HepG2 (cell line): ENCODE measurements around the gene UTP25. TPM values are rescaled to one million over a fixed set of nuclear protein-coding genes. Genes with fewer than 3 reads are reported as not detected.

Experiments used
- ATAC-seq: fragments of 200-7000 bp; cut with Tn5 transposase; 3 replicates; pipeline ENCODE4 v1.9.1; 2020; ENCODE audit warnings: mild to moderate bottlenecking, moderate library complexity
- BruUV-seq: library from RNA; stranded (reverse); fragments of 400-500 nt; replicated peaks from 2 replicates; lab custom pipeline; 2021; lab: Mats Ljungman, UMichigan
- CTCF ChIA-PET: fragments of 300-600 bp; formaldehyde crosslinking; extraction: SDS; loops from one replicate; lab custom pipeline; 2021; ENCODE audit warnings: low total read pairs, inconsistent platforms, low intra/inter-chr PET ratio; lab: Yijun Ruan, JAX
- POLR2A ChIA-PET: fragments of 350-600 bp; sonication (Branson Sonifier 250); formaldehyde crosslinking; loops from one replicate; lab custom pipeline; 2020; ENCODE audit warnings: antibody characterized with exemption, inconsistent platforms; lab: Yijun Ruan, JAX
- DNase-seq: peaks from one replicate; pipeline ENCODE4 v3.0.0-alpha.2; 2015; ENCODE audit warnings: low spot score
- FAIRE-seq: peaks from 3 replicates; lab custom pipeline; 2011; peaks lifted over from hg19 to GRCh38; lab: Jason Lieb, UNC
- H2AFZ ChIP-seq: one replicate; pipeline ENCODE4 v1.6.1; 2011; ENCODE audit warnings: low read length, inconsistent platforms
- H3K27ac ChIP-seq: fragments of 300-600 bp; 3 replicates; pipeline ENCODE4 v1.8.0; 2011; ENCODE audit warnings: mixed run types, mild to moderate bottlenecking, mixed read lengths, low read length, inconsistent platforms; ENCODE audit not compliant: insufficient read depth; ENCODE audit errors: extremely low read length
- H3K27me3 ChIP-seq, 2 experiments: fragments of 200-600 bp in 1 of 2; 2 replicates in 1 of 2; 3 replicates in 1 of 2; pipeline versions ENCODE4 v1.6.0 to v1.8.0; 2011; ENCODE audit warnings: low read length in 2 of 2, mild to moderate bottlenecking in 2 of 2, moderate library complexity in 2 of 2, inconsistent platforms in 1 of 2; ENCODE audit not compliant: insufficient read depth in 2 of 2, control insufficient read depth in 1 of 2
- H3K36me3 ChIP-seq, 2 experiments: fragments of 200-600 bp in 1 of 2; replicated peaks in 1 of 2; 2 replicates in 1 of 2; 3 replicates in 1 of 2; pipeline versions ENCODE4 v1.5.1 to v1.8.0; 2011; ENCODE audit warnings: low read length in 2 of 2, inconsistent platforms in 1 of 2; ENCODE audit not compliant: insufficient read depth in 2 of 2, control insufficient read depth in 1 of 2
- H3K4me1 ChIP-seq: 2 replicates; pipeline ENCODE4 v1.5.1; 2012; ENCODE audit warnings: low read length, inconsistent platforms; ENCODE audit not compliant: insufficient read depth
- H3K4me2 ChIP-seq: 2 replicates; pipeline ENCODE4 v1.6.0; 2011; ENCODE audit warnings: low read depth, low read length, inconsistent platforms
- H3K4me3 ChIP-seq, 3 experiments: fragments of 200-600 bp in 1 of 3; sonication (generic), shearing (Covaris generic) in 1 of 3; replicated peaks in 1 of 3; 2 replicates each; pipeline ENCODE4 v1.5.1; 2011 to 2016; ENCODE audit warnings: low read length in 3 of 3, inconsistent platforms in 2 of 3, low read depth in 2 of 3, mild to moderate bottlenecking in 2 of 3, control low read depth in 1 of 3, mixed read lengths in 1 of 3; ENCODE audit not compliant: insufficient read depth in 1 of 3
- H3K79me2 ChIP-seq: one replicate; pipeline ENCODE4 v1.6.1; 2011; ENCODE audit warnings: low read length, inconsistent platforms; ENCODE audit not compliant: insufficient read depth
- H3K9ac ChIP-seq: 2 replicates; pipeline ENCODE4 v1.6.0; 2011; ENCODE audit warnings: mild to moderate bottlenecking, low read depth, low read length, inconsistent platforms; ENCODE audit not compliant: insufficient read depth
- H3K9me3 ChIP-seq: 2 replicates; pipeline ENCODE4 v1.5.1; 2012; ENCODE audit warnings: mild to moderate bottlenecking, low read length
- H4K20me1 ChIP-seq: 2 replicates; pipeline ENCODE4 v1.6.0; 2011; ENCODE audit warnings: inconsistent platforms, mild to moderate bottlenecking, low read length, moderate library complexity; ENCODE audit not compliant: insufficient read depth
- ATF7 ChIP-seq, 2 experiments: fragments of 450-650 bp in 1 of 2; sonication (generic) in 1 of 2; formaldehyde crosslinking in 1 of 2; IDR thresholded peaks; 2 replicates each; pipeline versions ENCODE4 v1.4.0 to v1.6.1; 2016 to 2020; ENCODE audit warnings: antibody characterized with exemption in 1 of 2, mild to moderate bottlenecking in 1 of 2, missing genetic modification reagents in 1 of 2
- DNMT1 ChIP-seq: sonication (generic); formaldehyde crosslinking; IDR thresholded peaks from 2 replicates; pipeline ENCODE4 v1.5.1; 2020; ENCODE audit warnings: mild to moderate bottlenecking, missing genetic modification reagents
- JUND ChIP-seq: sonication (generic); formaldehyde crosslinking; IDR thresholded peaks from 2 replicates; pipeline ENCODE4 v1.8.0; 2022; ENCODE audit warnings: mild to moderate bottlenecking, missing genetic modification reagents
- NCOA1 ChIP-seq: sonication (generic); formaldehyde crosslinking; IDR thresholded peaks from 2 replicates; pipeline ENCODE4 v1.9.0; 2021; ENCODE audit warnings: missing genetic modification reagents
- NFKBIZ ChIP-seq: IDR thresholded peaks from 2 replicates; pipeline ENCODE4 v1.6.1; 2018; ENCODE audit warnings: missing genetic modification reagents, missing compliant biosample characterization
- RARA ChIP-seq: IDR thresholded peaks from 2 replicates; pipeline ENCODE4 v1.6.1; 2016; ENCODE audit warnings: missing genetic modification reagents, missing compliant biosample characterization
- U2AF2 ChIP-seq: fragments of 200-400 bp; formaldehyde crosslinking; IDR thresholded peaks from 2 replicates; pipeline ENCODE4 v1.6.1; 2017; ENCODE audit warnings: low read depth, mild to moderate bottlenecking, low read length
- ZNF260 ChIP-seq: sonication (generic); formaldehyde crosslinking; IDR thresholded peaks from 2 replicates; pipeline ENCODE4 v1.4.0; 2020; ENCODE audit warnings: missing genetic modification reagents, low read depth, mild to moderate bottlenecking, borderline replicate concordance
- ZNF562 ChIP-seq: sonication (generic); formaldehyde crosslinking; IDR thresholded peaks from 2 replicates; pipeline ENCODE4 v1.8.0; 2022; ENCODE audit warnings: missing genetic modification reagents, borderline replicate concordance
- ZNF879 ChIP-seq: sonication (generic); formaldehyde crosslinking; IDR thresholded peaks from 2 replicates; pipeline ENCODE4 v1.8.1; 2023; ENCODE audit warnings: missing genetic modification reagents
- ZNF891 ChIP-seq: sonication (generic); formaldehyde crosslinking; IDR thresholded peaks from 2 replicates; pipeline ENCODE4 v1.5.0; 2020; ENCODE audit warnings: mild to moderate bottlenecking, missing genetic modification reagents
- WGBS: methylation state at CpG from one replicate; pipeline ENCODE4 v1.1.6; 2017; ENCODE audit warnings: low lambda C conversion rate; 5-methylcytosine and 5-hydroxymethylcytosine counted together
- in situ Hi-C: cut with HindIII; loops from 2 replicates; pipeline ENCODE4 v1.10.0; 2017; ENCODE audit warnings: low pct_unique_long_range_greater_than_20kb; ENCODE audit not compliant: extremely low pct_ligation_motif_present
- intact Hi-C: fragments of 100-400 bp; cut with micrococcal nuclease; formaldehyde crosslinking; loops from one replicate; pipeline ENCODE4 v1.10.0; 2022; ENCODE audit not compliant: unreplicated experiment
- polyA plus RNA-seq, 8 experiments: library from polyadenylated mRNA; depleted of rRNA in 3 of 8; stranded (reverse) in 7 of 8; unstranded in 1 of 8; fragments of >200 nt; fragmentation: Illumina TruSeq in 4 of 8; extraction: Trizol in 4 of 8; gene quantifications; 2 replicates each; pipeline versions ENCODE4 v1.2.1 to v1.2.3, GENCODE V29; 2011 to 2016; ENCODE audit warnings: low read depth in 4 of 8, missing spikeins in 1 of 8, mixed read lengths in 1 of 8; ENCODE audit not compliant: insufficient read depth in 1 of 8
- total RNA-seq, 5 experiments: library from RNA; depleted of rRNA; stranded (reverse); fragments of >200 nt; fragmentation: Illumina TruSeq; extraction: Trizol; gene quantifications; 2 replicates each; pipeline ENCODE4 v1.2.3, GENCODE V29; 2016; ENCODE audit warnings: low read depth in 1 of 5

Gene UTP25
- total and polyA plus RNA-seq, 2 of the 13 experiments (the other 11 are each of a cell fraction or from before 2014, with no cell fraction given) = 4.8 to 5.7 TPM

- no peak for DNase-seq
- Histone ChIP-seq H3K79me2 (no peaks in the 10 kb centered on the region), H3K27ac (no peak overlapping the region)
Observed at GRCh38 chr1:209800984-209801834, 26.6 kb upstream of the UTP25 start.

GRCh38 chr1:209802117-209802779 lies 25.5 kb upstream of the UTP25 start:
- no peaks in the 10 kb centered on the region for H3K36me3 ChIP-seq

More at GRCh38 chr1:209800984-209801834, 26.6 kb upstream of the UTP25 start:
- no peak for FAIRE-seq
- intact Hi-C loops (no loop called here), in situ Hi-C loops (no loop called here)
- H3K4me1 ChIP-seq = no peaks in the 10 kb centered on the region
- H3K36me3 ChIP-seq = no peaks in the 10 kb centered on the region
- BruUV-seq = no TSS peak
- H3K4me3 ChIP-seq = no peak overlapping the region
- H3K27me3 ChIP-seq = peaks cover 1 to 11% of the 10 kb centered on the region in 2 experiments; a peak in 1 of 5 replicates
- H3K9me3 ChIP-seq = no peaks in the 10 kb centered on the region
- H3K9ac ChIP-seq = no peak overlapping the region
- ChIA-PET POLR2A (interaction anchor here (0.9 kb wide), 1 partner anchor 17 kb away, joined by 4 read pairs; the partner anchor contains the start of gene C1orf74), CTCF (no interaction called here)
- H3K4me2 ChIP-seq = no peak overlapping the region
- no peaks in the 10 kb centered on the region for H4K20me1 ChIP-seq
- ATAC-seq = no peak
- WGBS = 10% methylated on average over 5 of the region's 5 CpGs
- H2AFZ ChIP-seq = no peak overlapping the region
- TF ChIP-seq ZNF891 (CRISPR knock-in tag) = no peak
- TF ChIP-seq ZNF260 (CRISPR knock-in tag) = no peak
- TF ChIP-seq ATF7 (IDR thresholded peaks at IDR 0.05) = peak; percentile 76
- no peak for TF ChIP-seq ATF7 (CRISPR knock-in tag; IDR thresholded peaks at IDR 0.05)
- TF ChIP-seq JUND = no peak
- TF ChIP-seq U2AF2 = no peak

More at GRCh38 chr1:209802117-209802779, 25.5 kb upstream of the UTP25 start:
- no TSS peak for BruUV-seq
- ChIA-PET CTCF (no interaction called here), POLR2A (no interaction called here)
- H3K27me3 ChIP-seq = peaks cover 1 to 11% of the 10 kb centered on the region in 2 experiments; a peak in 1 of 5 replicates
- no peaks in the 10 kb centered on the region for H3K79me2 ChIP-seq
- H3K9ac ChIP-seq = no peak overlapping the region
- H3K4me2 ChIP-seq = no peak overlapping the region
- H2AFZ ChIP-seq = no peak overlapping the region
- ATAC-seq = no peak
- H3K9me3 ChIP-seq = no peaks in the 10 kb centered on the region
- H3K4me3 ChIP-seq = no peak overlapping the region
- no peak for FAIRE-seq
- TF ChIP-seq NFKBIZ (CRISPR knock-in tag) (no peak), DNMT1 (CRISPR knock-in tag) (no peak), RARA (no peak), NCOA1 (CRISPR knock-in tag) (no peak), ZNF562 (CRISPR knock-in tag) (no peak), ZNF879 (CRISPR knock-in tag) (no peak)
- H3K4me1 ChIP-seq = no peaks in the 10 kb centered on the region
- DNase-seq = no peak
- in situ Hi-C loops (no loop called here), intact Hi-C loops (no loop called here)
- 3% methylated on average over 3 of the region's 4 CpGs for WGBS
- H4K20me1 ChIP-seq = no peaks in the 10 kb centered on the region
- no peak overlapping the region for H3K27ac ChIP-seq
